Endothelial cell of umbilical vein (primary cell): ENCODE data around the gene CHIT1.

Source experiments
- POLR2A ChIP-seq: IDR thresholded peaks from 2 replicates; pipeline ENCODE4 v1.6.1; 2012; ENCODE audit warnings: low read depth, mild to moderate bottlenecking, control low read depth, low read length
- TF ChIP-seq, protein P1 (sequence below), 2 donors: IDR thresholded peaks; 1 replicate in 1 of 2; 2 replicates in 1 of 2; pipeline ENCODE4 v1.5.1; 2011; ENCODE audit warnings: low read length in 2 of 2, mild to moderate bottlenecking in 2 of 2, moderate library complexity in 2 of 2, control low read depth in 1 of 2, inconsistent platforms in 1 of 2, low read depth in 1 of 2; ENCODE audit not compliant: insufficient read depth in 1 of 2; ENCODE audit errors: extremely low read depth in 1 of 2

DNA sequence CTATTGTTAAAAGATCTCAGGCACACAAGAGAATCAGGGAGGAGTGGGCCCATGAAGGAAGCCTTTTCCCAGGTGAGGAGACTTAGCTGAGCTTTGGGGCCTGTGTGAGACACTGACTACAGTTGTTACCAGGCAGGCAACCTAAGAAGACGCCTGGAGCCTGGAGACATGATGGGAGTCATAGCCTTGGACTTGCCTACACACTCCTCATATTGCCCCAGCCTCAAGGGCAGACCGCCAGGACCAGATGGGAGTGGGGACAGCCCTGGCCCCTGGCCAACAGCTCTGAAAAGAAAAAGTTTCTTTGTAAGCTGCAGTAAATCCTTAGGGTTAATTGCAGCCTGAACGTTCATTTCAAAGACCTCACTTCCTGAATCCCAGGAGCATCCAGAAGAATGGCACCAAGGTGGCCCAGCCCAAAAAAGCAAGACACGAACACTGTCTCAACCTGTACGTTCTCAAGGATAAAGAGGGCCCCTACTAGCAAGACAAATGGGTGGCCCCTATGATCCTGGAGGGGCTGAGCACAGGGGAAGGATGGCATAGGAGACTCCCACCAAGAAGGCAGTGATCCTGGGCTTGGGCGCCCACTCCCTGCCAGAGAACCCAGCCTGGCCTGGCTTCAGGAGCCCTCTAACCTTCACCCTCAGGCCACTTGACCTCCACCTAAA lies 42.6 kb upstream of the CHIT1 start:
- no peak for TF ChIP-seq POLR2A
- TF ChIP-seq, protein P1, sequence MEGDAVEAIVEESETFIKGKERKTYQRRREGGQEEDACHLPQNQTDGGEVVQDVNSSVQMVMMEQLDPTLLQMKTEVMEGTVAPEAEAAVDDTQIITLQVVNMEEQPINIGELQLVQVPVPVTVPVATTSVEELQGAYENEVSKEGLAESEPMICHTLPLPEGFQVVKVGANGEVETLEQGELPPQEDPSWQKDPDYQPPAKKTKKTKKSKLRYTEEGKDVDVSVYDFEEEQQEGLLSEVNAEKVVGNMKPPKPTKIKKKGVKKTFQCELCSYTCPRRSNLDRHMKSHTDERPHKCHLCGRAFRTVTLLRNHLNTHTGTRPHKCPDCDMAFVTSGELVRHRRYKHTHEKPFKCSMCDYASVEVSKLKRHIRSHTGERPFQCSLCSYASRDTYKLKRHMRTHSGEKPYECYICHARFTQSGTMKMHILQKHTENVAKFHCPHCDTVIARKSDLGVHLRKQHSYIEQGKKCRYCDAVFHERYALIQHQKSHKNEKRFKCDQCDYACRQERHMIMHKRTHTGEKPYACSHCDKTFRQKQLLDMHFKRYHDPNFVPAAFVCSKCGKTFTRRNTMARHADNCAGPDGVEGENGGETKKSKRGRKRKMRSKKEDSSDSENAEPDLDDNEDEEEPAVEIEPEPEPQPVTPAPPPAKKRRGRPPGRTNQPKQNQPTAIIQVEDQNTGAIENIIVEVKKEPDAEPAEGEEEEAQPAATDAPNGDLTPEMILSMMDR (IDR thresholded peaks at IDR 0.05; ENCODE audit: extremely low read depth in 1 of 2, insufficient read depth in 1 of 2, low read depth in 1 of 2, low read length in 2 of 2) = no peak
